ENCODE results near the gene RACGAP1. TPM values are rescaled to one million over a fixed set of nuclear protein-coding genes. Genes with fewer than 3 reads are reported as not detected.
A peak's percentile ranks its signal among the peaks of the same experiment; 100 is the strongest.

Gene RACGAP1
- total and polyA plus RNA-seq, 3 donors from 2014 or later = 48.1 to 118 (median 60.6) TPM

- intact Hi-C loops (cut with DNase I; ENCODE audit: low total_unique reads) = no loop called here
- Histone ChIP-seq H3K27me3 (no peaks in the 10 kb centered on the region), H3K4me3 (no peak overlapping the region), H3K9me3 (no peaks in the 10 kb centered on the region), H3K4me1 (peaks cover 3% of the 10 kb centered on the region), H3K27ac (no peak overlapping the region), H3K36me3 (ENCODE audit: low read depth, missing control alignments) (no peaks in the 10 kb centered on the region)
- 67 to 80% methylated on average over 3 of the region's 3 CpGs for WGBS, 2 donors
- DNase-seq = no peak
- TF ChIP-seq CTCF (IDR thresholded peaks at IDR 0.05) (no peak), POLR2A (IDR thresholded peaks at IDR 0.05) (no peak)
Measured at GRCh38 chr12:50026691-50027090, 1.4 kb upstream of the RACGAP1 start.

GRCh38 chr12:50024805-50025186, 498 bp downstream of the RACGAP1 start:
- intact Hi-C loops (cut with DNase I; ENCODE audit: low total_unique reads) = no loop called here
- Histone ChIP-seq H3K4me3 (peak overlapping the region; percentile 72 to 82), H3K27ac (peak overlapping the region in 1 of 2 donors; percentile 70), H3K27me3 (no peaks in the 10 kb centered on the region), H3K4me1 (peaks cover 3% of the 10 kb centered on the region), H3K36me3 (ENCODE audit: low read depth, missing control alignments) (no peaks in the 10 kb centered on the region), H3K9me3 (no peaks in the 10 kb centered on the region)
- DNase-seq = peak; percentile 17
- TF ChIP-seq POLR2A (IDR thresholded peaks at IDR 0.05) (no peak), CTCF (IDR thresholded peaks at IDR 0.05) (no peak)
- WGBS, 2 donors = 1 to 3% methylated on average over 12 to 16 of the region's 16 CpGs

DNA sequence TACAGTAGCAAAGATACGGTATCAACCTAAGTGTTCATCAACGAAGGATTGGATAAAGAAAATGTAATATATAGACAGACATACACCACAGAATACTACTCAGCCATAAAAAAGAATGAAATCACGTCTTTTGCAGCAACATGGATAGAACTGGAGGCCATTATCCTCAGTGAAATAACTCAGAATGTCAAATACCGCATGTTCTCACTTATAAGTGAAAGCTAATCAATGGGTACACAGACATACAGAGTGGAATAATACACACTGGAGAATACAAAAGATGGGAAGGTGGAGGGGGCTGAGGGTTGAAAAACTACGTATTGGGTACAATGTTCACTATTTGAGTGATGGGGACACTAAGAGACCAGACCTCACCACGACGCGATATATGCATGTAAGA, 1.1 kb downstream of the RACGAP1 start:
- Histone ChIP-seq H3K9me3 (no peaks in the 10 kb centered on the region), H3K36me3 (ENCODE audit: low read depth, missing control alignments) (no peaks in the 10 kb centered on the region), H3K27ac (no peak overlapping the region), H3K27me3 (no peaks in the 10 kb centered on the region), H3K4me1 (peaks cover 3% of the 10 kb centered on the region), H3K4me3 (peak overlapping the region in 1 of 2 donors; percentile 72)
- DNase-seq = no peak
- TF ChIP-seq CTCF (IDR thresholded peaks at IDR 0.05) = no peak
- TF ChIP-seq POLR2A (IDR thresholded peaks at IDR 0.05) = no peak
- intact Hi-C loops (cut with DNase I; ENCODE audit: low total_unique reads) = no loop called here
- WGBS, 2 donors = 44 to 60% methylated on average over 8 of the region's 8 CpGs

GRCh38 chr12:50022903-50023302, 2.4 kb downstream of the RACGAP1 start:
- WGBS, 2 donors = 94% methylated on average over 1 of the region's 1 CpG
- no peak for TF ChIP-seq CTCF (IDR thresholded peaks at IDR 0.05)
- TF ChIP-seq POLR2A (IDR thresholded peaks at IDR 0.05) = no peak
- intact Hi-C loops (cut with DNase I; ENCODE audit: low total_unique reads) = no loop called here

GRCh38 chr12:50021031-50021430, 4.3 kb downstream of the RACGAP1 start:
- DNase-seq = no peak
- Histone ChIP-seq H3K36me3 (ENCODE audit: low read depth, missing control alignments) (no peaks in the 10 kb centered on the region), H3K4me1 (peaks cover 3% of the 10 kb centered on the region), H3K27ac (no peak overlapping the region), H3K9me3 (no peaks in the 10 kb centered on the region), H3K4me3 (no peak overlapping the region), H3K27me3 (no peaks in the 10 kb centered on the region)
- TF ChIP-seq POLR2A (IDR thresholded peaks at IDR 0.05) (no peak), CTCF (IDR thresholded peaks at IDR 0.05) (no peak)
- 41 to 48% methylated on average over 4 of the region's 4 CpGs for WGBS, 2 donors
- intact Hi-C loops (cut with DNase I; ENCODE audit: low total_unique reads) = no loop called here

More at GRCh38 chr12:50022903-50023302, 2.4 kb downstream of the RACGAP1 start:
- H3K36me3 ChIP-seq (ENCODE audit: low read depth, missing control alignments) = no peaks in the 10 kb centered on the region
- H3K4me3 ChIP-seq = no peak overlapping the region
- no peaks in the 10 kb centered on the region for H3K27me3 ChIP-seq
- no peaks in the 10 kb centered on the region for H3K9me3 ChIP-seq
- no peak for DNase-seq
- H3K4me1 ChIP-seq = peaks cover 3% of the 10 kb centered on the region
- no peak overlapping the region for H3K27ac ChIP-seq

Measured in testis (tissue), 3 donors.